ENCODE data around the gene ULK3. TPM values are rescaled to one million over a fixed set of nuclear protein-coding genes. Genes with fewer than 3 reads are reported as not detected.
A peak's percentile ranks its signal among the peaks of the same experiment; 100 is the strongest.

Gene ULK3
- total and polyA plus RNA-seq, 2 donors (not counting 1 experiment from before 2014, with no cell fraction given) = 51.1 to 108 TPM

DNA sequence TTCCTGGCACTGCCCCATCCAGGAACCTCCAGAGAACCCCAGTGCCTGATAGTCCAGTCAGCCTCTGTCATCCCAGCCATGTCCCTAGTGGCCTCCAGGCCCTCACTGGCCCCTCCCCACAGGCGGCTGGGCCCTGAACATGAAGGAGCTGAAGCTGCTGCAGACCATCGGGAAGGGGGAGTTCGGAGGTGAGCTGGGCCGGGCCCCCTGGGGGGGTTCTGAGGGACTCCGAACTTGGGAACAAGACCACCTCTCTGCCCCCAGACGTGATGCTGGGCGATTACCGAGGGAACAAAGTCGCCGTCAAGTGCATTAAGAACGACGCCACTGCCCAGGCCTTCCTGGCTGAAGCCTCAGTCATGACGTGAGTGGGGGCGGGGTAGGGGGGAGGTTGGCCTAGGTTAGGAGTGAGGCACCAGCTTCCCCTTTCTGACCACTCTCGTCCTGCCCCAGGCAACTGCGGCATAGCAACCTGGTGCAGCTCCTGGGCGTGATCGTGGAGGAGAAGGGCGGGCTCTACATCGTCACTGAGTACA lies 42.3 kb downstream of the ULK3 start:
- DNase-seq = no peak
- Histone ChIP-seq H3K27me3 (replicated peaks in 1 of 4; ENCODE audit: control extremely low read depth in 1 of 4, control insufficient read depth in 3 of 4, insufficient read depth in 4 of 4, low read length in 3 of 4) (no peaks in the 10 kb centered on the region), H3K36me3 (replicated peaks in 1 of 2; ENCODE audit: control extremely low read depth in 1 of 2, control insufficient read depth in 1 of 2, extremely low read depth in 1 of 2, insufficient read depth in 2 of 2, low read length in 1 of 2) (peaks cover 0 to 79% of the 10 kb centered on the region in 2 experiments), H2AFZ (ENCODE audit: insufficient read depth, low read depth, low read length, poor library complexity, severe bottlenecking) (no peak overlapping the region), H3K9me3 (ENCODE audit: control extremely low read depth in 1 of 3, control insufficient read depth in 2 of 3, insufficient read depth in 1 of 3, low read length in 2 of 3) (no peaks in the 10 kb centered on the region), H3K9ac (ENCODE audit: low read length) (no peak overlapping the region), H3K4me2 (replicated peaks; ENCODE audit: low read depth, low read length, poor library complexity, severe bottlenecking) (peak overlapping the region; percentile 62), H4K20me1 (ENCODE audit: control insufficient read depth, insufficient read depth, low read length, poor library complexity, severe bottlenecking) (peaks cover 92% of the 10 kb centered on the region), H3K27ac (ENCODE audit: low read length in 2 of 2) (peak overlapping the region; percentile 60 to 93), H3K79me2 (ENCODE audit: control insufficient read depth, insufficient read depth, low read length) (peaks cover 58% of the 10 kb centered on the region), H3K4me3 (ENCODE audit: control extremely low read depth in 1 of 5, extremely low read depth in 1 of 5, insufficient read depth in 1 of 5, low read depth in 2 of 5, low read length in 4 of 5) (no peak overlapping the region), H3K4me1 (ENCODE audit: control insufficient read depth in 2 of 2, insufficient read depth in 2 of 2, low read length in 2 of 2) (peaks cover 50 to 55% of the 10 kb centered on the region in 2 donors)
- H3K27me3 Mint-ChIP-seq = no peaks in the 10 kb centered on the region
- ChIA-PET CTCF (interaction anchor here (1.5 to 37.1 kb wide), 9 partner anchors 8 to 168 kb away, joined by 4 to 2548 read pairs (median 15); partner anchors contain the start of gene CSK), POLR2A (interaction anchor here (0.9 to 15.8 kb wide), 6 partner anchors 10 to 43 kb away, joined by 3 to 572 read pairs (median 8); partner anchors contain the start of gene CSK)
- H3K4me3 Mint-ChIP-seq = no peak overlapping the region
- 83% methylated on average over 13 of the region's 20 CpGs for WGBS (ENCODE audit: insufficient coverage)
- no peaks in the 10 kb centered on the region for H3K9me3 Mint-ChIP-seq (ENCODE audit: insufficient read depth)
- TF ChIP-seq, protein P1, sequence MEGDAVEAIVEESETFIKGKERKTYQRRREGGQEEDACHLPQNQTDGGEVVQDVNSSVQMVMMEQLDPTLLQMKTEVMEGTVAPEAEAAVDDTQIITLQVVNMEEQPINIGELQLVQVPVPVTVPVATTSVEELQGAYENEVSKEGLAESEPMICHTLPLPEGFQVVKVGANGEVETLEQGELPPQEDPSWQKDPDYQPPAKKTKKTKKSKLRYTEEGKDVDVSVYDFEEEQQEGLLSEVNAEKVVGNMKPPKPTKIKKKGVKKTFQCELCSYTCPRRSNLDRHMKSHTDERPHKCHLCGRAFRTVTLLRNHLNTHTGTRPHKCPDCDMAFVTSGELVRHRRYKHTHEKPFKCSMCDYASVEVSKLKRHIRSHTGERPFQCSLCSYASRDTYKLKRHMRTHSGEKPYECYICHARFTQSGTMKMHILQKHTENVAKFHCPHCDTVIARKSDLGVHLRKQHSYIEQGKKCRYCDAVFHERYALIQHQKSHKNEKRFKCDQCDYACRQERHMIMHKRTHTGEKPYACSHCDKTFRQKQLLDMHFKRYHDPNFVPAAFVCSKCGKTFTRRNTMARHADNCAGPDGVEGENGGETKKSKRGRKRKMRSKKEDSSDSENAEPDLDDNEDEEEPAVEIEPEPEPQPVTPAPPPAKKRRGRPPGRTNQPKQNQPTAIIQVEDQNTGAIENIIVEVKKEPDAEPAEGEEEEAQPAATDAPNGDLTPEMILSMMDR (IDR thresholded peaks at IDR 0.05) = no peak
- TF ChIP-seq EZH2 (IDR thresholded peaks at IDR 0.05; ENCODE audit: borderline replicate concordance, insufficient read depth, low read depth, low read length, poor library complexity, severe bottlenecking) = no peak
- peak overlapping the region; percentile 90 for H3K27ac Mint-ChIP-seq
- intact Hi-C loops (cut with micrococcal nuclease) = loop anchor here (1.0 to 2.0 kb wide), 5 partner anchors 13 to 42 kb away; partner anchors contain the start of gene ULK3
- no peak for ATAC-seq (ENCODE audit: low read depth)
- peaks cover 46% of the 10 kb centered on the region for H3K4me1 Mint-ChIP-seq
